ENCODE results near the gene HEG1. TPM values are rescaled to one million over a fixed set of nuclear protein-coding genes. Genes with fewer than 3 reads are reported as not detected.

HEG1 gene
- total RNA-seq, 1 experiment from 2014 or later: 14.6 TPM

DNA sequence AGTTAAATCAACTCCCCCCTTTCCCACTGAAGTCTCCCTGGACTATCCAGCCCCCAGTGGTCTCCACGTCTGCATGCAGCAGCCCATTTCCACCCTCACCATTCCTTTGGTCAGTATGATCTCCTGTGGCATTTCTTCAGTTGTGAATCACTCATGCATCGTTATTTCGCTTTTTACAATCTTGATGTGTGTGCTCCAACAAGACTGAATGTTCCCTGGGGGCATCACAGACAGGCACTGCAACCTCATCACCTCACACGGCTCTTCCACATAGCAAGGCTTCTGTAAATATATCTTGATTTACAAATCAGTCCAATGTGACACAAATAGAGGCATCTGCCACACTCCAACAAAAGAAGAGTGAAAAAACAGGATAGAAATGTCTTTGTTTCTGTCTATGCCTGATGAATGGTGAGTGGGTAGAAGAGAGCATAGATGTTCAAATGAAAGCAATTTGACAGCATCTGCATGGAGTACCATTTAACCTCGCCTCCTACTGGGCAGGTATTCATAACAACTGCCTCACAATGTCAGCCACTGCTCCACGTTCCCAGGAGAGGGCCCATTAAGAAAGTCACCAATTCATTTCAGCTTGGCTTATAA is 5.2 kb downstream of the HEG1 start:
- Mint-ChIP-seq H3K4me1 (peaks cover 48% of the 10 kb centered on the region), H3K4me3 (no peak overlapping the region), H3K9me3 (no peaks in the 10 kb centered on the region), H3K27ac (no peak overlapping the region), H3K27me3 (ENCODE audit: low read depth) (peaks cover 17% of the 10 kb centered on the region), H3K36me3 (no peaks in the 10 kb centered on the region)
- TF ChIP-seq FOXJ3 (CRISPR knock-in tag; IDR thresholded peaks at IDR 0.05; ENCODE audit: borderline replicate concordance): no peak
- TF ChIP-seq, protein P1, sequence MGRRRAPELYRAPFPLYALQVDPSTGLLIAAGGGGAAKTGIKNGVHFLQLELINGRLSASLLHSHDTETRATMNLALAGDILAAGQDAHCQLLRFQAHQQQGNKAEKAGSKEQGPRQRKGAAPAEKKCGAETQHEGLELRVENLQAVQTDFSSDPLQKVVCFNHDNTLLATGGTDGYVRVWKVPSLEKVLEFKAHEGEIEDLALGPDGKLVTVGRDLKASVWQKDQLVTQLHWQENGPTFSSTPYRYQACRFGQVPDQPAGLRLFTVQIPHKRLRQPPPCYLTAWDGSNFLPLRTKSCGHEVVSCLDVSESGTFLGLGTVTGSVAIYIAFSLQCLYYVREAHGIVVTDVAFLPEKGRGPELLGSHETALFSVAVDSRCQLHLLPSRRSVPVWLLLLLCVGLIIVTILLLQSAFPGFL (CRISPR knock-in tag; IDR thresholded peaks at IDR 0.05; ENCODE audit: borderline replicate concordance): no peak
- TF ChIP-seq, protein P2, sequence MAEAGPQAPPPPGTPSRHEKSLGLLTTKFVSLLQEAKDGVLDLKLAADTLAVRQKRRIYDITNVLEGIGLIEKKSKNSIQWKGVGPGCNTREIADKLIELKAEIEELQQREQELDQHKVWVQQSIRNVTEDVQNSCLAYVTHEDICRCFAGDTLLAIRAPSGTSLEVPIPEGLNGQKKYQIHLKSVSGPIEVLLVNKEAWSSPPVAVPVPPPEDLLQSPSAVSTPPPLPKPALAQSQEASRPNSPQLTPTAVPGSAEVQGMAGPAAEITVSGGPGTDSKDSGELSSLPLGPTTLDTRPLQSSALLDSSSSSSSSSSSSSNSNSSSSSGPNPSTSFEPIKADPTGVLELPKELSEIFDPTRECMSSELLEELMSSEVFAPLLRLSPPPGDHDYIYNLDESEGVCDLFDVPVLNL (CRISPR knock-in tag; IDR thresholded peaks at IDR 0.05; ENCODE audit: borderline replicate concordance, low read depth): no peak
- TF ChIP-seq TEAD4 (CRISPR knock-in tag; IDR thresholded peaks at IDR 0.05): no peak
- no peak for TF ChIP-seq NR2C2 (CRISPR knock-in tag; IDR thresholded peaks at IDR 0.05)
- TF ChIP-seq, protein P3, sequence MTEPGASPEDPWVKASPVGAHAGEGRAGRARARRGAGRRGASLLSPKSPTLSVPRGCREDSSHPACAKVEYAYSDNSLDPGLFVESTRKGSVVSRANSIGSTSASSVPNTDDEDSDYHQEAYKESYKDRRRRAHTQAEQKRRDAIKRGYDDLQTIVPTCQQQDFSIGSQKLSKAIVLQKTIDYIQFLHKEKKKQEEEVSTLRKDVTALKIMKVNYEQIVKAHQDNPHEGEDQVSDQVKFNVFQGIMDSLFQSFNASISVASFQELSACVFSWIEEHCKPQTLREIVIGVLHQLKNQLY (CRISPR knock-in tag; IDR thresholded peaks at IDR 0.05): no peak
- TF ChIP-seq MYBL2 (CRISPR knock-in tag; IDR thresholded peaks at IDR 0.05): no peak
- TF ChIP-seq, protein P4, sequence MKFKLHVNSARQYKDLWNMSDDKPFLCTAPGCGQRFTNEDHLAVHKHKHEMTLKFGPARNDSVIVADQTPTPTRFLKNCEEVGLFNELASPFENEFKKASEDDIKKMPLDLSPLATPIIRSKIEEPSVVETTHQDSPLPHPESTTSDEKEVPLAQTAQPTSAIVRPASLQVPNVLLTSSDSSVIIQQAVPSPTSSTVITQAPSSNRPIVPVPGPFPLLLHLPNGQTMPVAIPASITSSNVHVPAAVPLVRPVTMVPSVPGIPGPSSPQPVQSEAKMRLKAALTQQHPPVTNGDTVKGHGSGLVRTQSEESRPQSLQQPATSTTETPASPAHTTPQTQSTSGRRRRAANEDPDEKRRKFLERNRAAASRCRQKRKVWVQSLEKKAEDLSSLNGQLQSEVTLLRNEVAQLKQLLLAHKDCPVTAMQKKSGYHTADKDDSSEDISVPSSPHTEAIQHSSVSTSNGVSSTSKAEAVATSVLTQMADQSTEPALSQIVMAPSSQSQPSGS (CRISPR knock-in tag; IDR thresholded peaks at IDR 0.05; ENCODE audit: borderline replicate concordance, low read depth): no peak
- TF ChIP-seq SOX15 (CRISPR knock-in tag; IDR thresholded peaks at IDR 0.05): no peak
- no peak for TF ChIP-seq HMGA2 (CRISPR knock-in tag; IDR thresholded peaks at IDR 0.05)
- TF ChIP-seq, protein P5, sequence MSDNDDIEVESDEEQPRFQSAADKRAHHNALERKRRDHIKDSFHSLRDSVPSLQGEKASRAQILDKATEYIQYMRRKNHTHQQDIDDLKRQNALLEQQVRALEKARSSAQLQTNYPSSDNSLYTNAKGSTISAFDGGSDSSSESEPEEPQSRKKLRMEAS (CRISPR knock-in tag; IDR thresholded peaks at IDR 0.05): no peak
- TF ChIP-seq, protein P6, sequence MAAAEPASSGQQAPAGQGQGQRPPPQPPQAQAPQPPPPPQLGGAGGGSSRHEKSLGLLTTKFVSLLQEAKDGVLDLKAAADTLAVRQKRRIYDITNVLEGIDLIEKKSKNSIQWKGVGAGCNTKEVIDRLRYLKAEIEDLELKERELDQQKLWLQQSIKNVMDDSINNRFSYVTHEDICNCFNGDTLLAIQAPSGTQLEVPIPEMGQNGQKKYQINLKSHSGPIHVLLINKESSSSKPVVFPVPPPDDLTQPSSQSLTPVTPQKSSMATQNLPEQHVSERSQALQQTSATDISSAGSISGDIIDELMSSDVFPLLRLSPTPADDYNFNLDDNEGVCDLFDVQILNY (CRISPR knock-in tag; IDR thresholded peaks at IDR 0.05): no peak
- no peak for TF ChIP-seq SMAD3 (CRISPR knock-in tag; IDR thresholded peaks at IDR 0.05; ENCODE audit: borderline replicate concordance)
- TF ChIP-seq ZNF396 (CRISPR knock-in tag; IDR thresholded peaks at IDR 0.05; ENCODE audit: borderline replicate concordance): no peak
- ChIA-PET CTCF (no interaction called here), POLR2A (no interaction called here)
- no peak for DNase-seq (ENCODE audit: low spot score)
- no peak for ATAC-seq

DNA sequence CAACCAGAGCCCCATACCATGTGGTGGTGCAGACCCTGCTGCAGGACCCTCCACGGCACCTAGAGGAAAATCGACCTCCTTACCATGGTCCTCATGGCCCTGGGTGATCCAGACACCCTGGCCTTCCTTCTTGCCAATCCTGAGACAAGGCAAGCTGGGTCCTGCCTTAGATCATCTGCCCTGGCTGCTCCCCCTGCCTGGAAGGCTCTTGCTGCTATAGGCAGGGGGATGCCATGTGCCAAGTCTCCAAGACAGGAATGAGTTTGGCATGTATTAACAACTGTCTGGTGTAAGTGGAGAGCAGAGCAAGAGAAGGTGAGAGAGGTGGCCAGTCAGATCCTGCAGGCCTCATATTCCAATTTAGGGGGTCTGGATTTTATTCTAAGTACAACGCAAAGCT is 7.5 kb downstream of the HEG1 start:
- DNase-seq (ENCODE audit: low spot score): no peak
- TF ChIP-seq ZNF138 (CRISPR knock-in tag; conservative IDR thresholded peaks at IDR 0.05): no peak
- CTCF ChIA-PET: no interaction called here
- no peak for ATAC-seq
- H3K27ac Mint-ChIP-seq: no peak overlapping the region
- H3K4me3 Mint-ChIP-seq: no peak overlapping the region
- H3K27me3 Mint-ChIP-seq (ENCODE audit: low read depth): no peaks in the 10 kb centered on the region
- POLR2A ChIA-PET: interaction anchor here (0.5 kb wide), 1 partner anchor 8 kb away, joined by 3 read pairs; no protein-coding TSS in a partner anchor
- peaks cover 35% of the 10 kb centered on the region for H3K4me1 Mint-ChIP-seq
- H3K36me3 Mint-ChIP-seq: no peaks in the 10 kb centered on the region
- no peaks in the 10 kb centered on the region for H3K9me3 Mint-ChIP-seq

DNA sequence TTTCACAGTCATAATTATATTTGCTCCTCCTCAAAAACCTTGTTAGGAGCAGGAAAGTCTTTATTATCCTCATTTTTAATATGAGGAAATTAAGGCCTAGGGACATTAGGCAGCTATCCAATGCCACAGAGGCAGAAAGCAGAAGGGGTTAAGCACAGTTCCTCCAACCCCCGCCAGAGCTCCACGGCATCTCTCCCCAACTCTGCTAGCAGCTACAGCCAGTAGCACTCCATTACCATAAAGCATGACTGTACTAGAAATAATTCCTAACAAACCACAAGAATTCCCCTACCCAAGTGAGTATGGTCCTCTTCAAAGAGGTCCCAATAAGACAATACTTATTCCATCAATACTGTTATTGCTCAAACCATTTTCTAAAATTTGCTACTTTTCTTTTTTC is 9.8 kb downstream of the HEG1 start:
- ATAC-seq (no peak), DNase-seq (ENCODE audit: low spot score) (no peak)
- H3K36me3 Mint-ChIP-seq: no peaks in the 10 kb centered on the region
- no peak overlapping the region for H3K27ac Mint-ChIP-seq
- H3K4me3 Mint-ChIP-seq: no peak overlapping the region
- ChIA-PET CTCF (no interaction called here), POLR2A (no interaction called here)
- no peaks in the 10 kb centered on the region for H3K27me3 Mint-ChIP-seq (ENCODE audit: low read depth)
- H3K9me3 Mint-ChIP-seq: no peaks in the 10 kb centered on the region
- H3K4me1 Mint-ChIP-seq: peaks cover 18% of the 10 kb centered on the region
- TF ChIP-seq ZNF396 (CRISPR knock-in tag; IDR thresholded peaks at IDR 0.05; ENCODE audit: borderline replicate concordance): no peak
- TF ChIP-seq, protein P7, sequence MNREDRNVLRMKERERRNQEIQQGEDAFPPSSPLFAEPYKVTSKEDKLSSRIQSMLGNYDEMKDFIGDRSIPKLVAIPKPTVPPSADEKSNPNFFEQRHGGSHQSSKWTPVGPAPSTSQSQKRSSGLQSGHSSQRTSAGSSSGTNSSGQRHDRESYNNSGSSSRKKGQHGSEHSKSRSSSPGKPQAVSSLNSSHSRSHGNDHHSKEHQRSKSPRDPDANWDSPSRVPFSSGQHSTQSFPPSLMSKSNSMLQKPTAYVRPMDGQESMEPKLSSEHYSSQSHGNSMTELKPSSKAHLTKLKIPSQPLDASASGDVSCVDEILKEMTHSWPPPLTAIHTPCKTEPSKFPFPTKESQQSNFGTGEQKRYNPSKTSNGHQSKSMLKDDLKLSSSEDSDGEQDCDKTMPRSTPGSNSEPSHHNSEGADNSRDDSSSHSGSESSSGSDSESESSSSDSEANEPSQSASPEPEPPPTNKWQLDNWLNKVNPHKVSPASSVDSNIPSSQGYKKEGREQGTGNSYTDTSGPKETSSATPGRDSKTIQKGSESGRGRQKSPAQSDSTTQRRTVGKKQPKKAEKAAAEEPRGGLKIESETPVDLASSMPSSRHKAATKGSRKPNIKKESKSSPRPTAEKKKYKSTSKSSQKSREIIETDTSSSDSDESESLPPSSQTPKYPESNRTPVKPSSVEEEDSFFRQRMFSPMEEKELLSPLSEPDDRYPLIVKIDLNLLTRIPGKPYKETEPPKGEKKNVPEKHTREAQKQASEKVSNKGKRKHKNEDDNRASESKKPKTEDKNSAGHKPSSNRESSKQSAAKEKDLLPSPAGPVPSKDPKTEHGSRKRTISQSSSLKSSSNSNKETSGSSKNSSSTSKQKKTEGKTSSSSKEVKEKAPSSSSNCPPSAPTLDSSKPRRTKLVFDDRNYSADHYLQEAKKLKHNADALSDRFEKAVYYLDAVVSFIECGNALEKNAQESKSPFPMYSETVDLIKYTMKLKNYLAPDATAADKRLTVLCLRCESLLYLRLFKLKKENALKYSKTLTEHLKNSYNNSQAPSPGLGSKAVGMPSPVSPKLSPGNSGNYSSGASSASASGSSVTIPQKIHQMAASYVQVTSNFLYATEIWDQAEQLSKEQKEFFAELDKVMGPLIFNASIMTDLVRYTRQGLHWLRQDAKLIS (CRISPR knock-in tag; IDR thresholded peaks at IDR 0.05; ENCODE audit: borderline replicate concordance): no peak
- no peak for TF ChIP-seq RELA (CRISPR knock-in tag; IDR thresholded peaks at IDR 0.05; ENCODE audit: borderline replicate concordance)
- TF ChIP-seq, protein P8, sequence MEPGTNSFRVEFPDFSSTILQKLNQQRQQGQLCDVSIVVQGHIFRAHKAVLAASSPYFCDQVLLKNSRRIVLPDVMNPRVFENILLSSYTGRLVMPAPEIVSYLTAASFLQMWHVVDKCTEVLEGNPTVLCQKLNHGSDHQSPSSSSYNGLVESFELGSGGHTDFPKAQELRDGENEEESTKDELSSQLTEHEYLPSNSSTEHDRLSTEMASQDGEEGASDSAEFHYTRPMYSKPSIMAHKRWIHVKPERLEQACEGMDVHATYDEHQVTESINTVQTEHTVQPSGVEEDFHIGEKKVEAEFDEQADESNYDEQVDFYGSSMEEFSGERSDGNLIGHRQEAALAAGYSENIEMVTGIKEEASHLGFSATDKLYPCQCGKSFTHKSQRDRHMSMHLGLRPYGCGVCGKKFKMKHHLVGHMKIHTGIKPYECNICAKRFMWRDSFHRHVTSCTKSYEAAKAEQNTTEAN (CRISPR knock-in tag; IDR thresholded peaks at IDR 0.05): no peak
- no peak for TF ChIP-seq HMGA2 (CRISPR knock-in tag; IDR thresholded peaks at IDR 0.05)
